IMR-90 (cell line): ENCODE results near the gene PALM2AKAP2. TPM values are rescaled to one million over a fixed set of nuclear protein-coding genes. Genes with fewer than 3 reads are reported as not detected.

ENCODE experiments used
- ATAC-seq: fragments of 200-7000 bp; cut with Tn5 transposase; 2 replicates; pipeline ENCODE4 v1.9.1; 2020; ENCODE audit warnings: low read depth, mild to moderate bottlenecking, moderate library complexity
- Bru-seq: library from RNA; stranded (reverse); fragments of 400-500 nt; gene quantifications from one replicate; lab custom pipeline; 2021; lab: Mats Ljungman, UMichigan
- BruChase-seq, 2 experiments: library from RNA; stranded (reverse); fragments of 400-500 nt; gene quantifications; one replicate each; lab custom pipeline; 2021; lab: Mats Ljungman, UMichigan
- BruUV-seq: library from RNA; stranded (reverse); fragments of 400-500 nt; replicated peaks from 2 replicates; lab custom pipeline; 2021; lab: Mats Ljungman, UMichigan
- CTCF ChIA-PET: fragments of 300-600 bp; formaldehyde crosslinking; extraction: SDS; loops from one replicate; lab custom pipeline; 2021; ENCODE audit warnings: antibody characterized with exemption; lab: Yijun Ruan, JAX
- POLR2A ChIA-PET: fragments of 300-600 bp; sonication (Branson Sonifier 250); formaldehyde crosslinking; loops from one replicate; lab custom pipeline; 2022; ENCODE audit warnings: antibody characterized with exemption; ENCODE audit not compliant: unreplicated experiment; lab: Charles Lee
- DNase-seq: peaks from one replicate; pipeline ENCODE4 v3.0.0; 2013
- H2AFZ ChIP-seq: replicated peaks from 2 replicates; pipeline ENCODE3; 2013; ENCODE audit warnings: low read length, mild to moderate bottlenecking; ENCODE audit not compliant: poor library complexity
- H2AK5ac ChIP-seq: 2 replicates; pipeline ENCODE4 v1.6.1; 2013; ENCODE audit warnings: low read depth, low read length, inconsistent platforms
- H2AK9ac ChIP-seq: replicated peaks from 2 replicates; pipeline ENCODE3; 2013; ENCODE audit warnings: mild to moderate bottlenecking, low read depth, low read length, moderate library complexity; ENCODE audit not compliant: poor library complexity
- H2BK120ac ChIP-seq: 2 replicates; pipeline ENCODE4 v1.6.1; 2013; ENCODE audit warnings: low read depth, low read length, inconsistent platforms
- H2BK15ac ChIP-seq: 3 replicates; pipeline ENCODE4 v1.6.1; 2013; ENCODE audit warnings: low read depth, low read length, inconsistent platforms
- H2BK20ac ChIP-seq: 2 replicates; pipeline ENCODE4 v1.6.1; 2013; ENCODE audit warnings: low read depth, mild to moderate bottlenecking, inconsistent platforms, low read length, moderate library complexity
- H2BK5ac ChIP-seq: 2 replicates; pipeline ENCODE4 v1.6.1; 2013; ENCODE audit warnings: mild to moderate bottlenecking, low read depth, low read length, inconsistent platforms; ENCODE audit not compliant: poor library complexity, severe bottlenecking
- H3K14ac ChIP-seq: replicated peaks from 2 replicates; pipeline ENCODE4 v1.6.1; 2013; ENCODE audit warnings: low read depth, low read length, inconsistent platforms
- H3K18ac ChIP-seq: 2 replicates; pipeline ENCODE4 v1.6.1; 2013; ENCODE audit warnings: low read depth, low read length, control low read depth
- H3K23ac ChIP-seq: 2 replicates; pipeline ENCODE4 v1.6.1; 2013; ENCODE audit warnings: low read depth, low read length, inconsistent platforms
- H3K27ac ChIP-seq: 2 replicates; pipeline ENCODE4 v1.5.1; 2013; ENCODE audit warnings: mild to moderate bottlenecking, control low read depth, low read length; ENCODE audit not compliant: insufficient read depth
- H3K27me3 ChIP-seq: 2 replicates; pipeline ENCODE4 v1.6.1; 2013; ENCODE audit warnings: low read length; ENCODE audit not compliant: control insufficient read depth, insufficient read depth
- H3K36me3 ChIP-seq: 2 replicates; pipeline ENCODE4 v1.6.1; 2013; ENCODE audit warnings: low read length, mixed read lengths; ENCODE audit not compliant: control insufficient read depth, insufficient read depth
- H3K4ac ChIP-seq: 2 replicates; pipeline ENCODE4 v1.6.1; 2013; ENCODE audit warnings: low read depth, low read length, inconsistent platforms
- H3K4me1 ChIP-seq: 2 replicates; pipeline ENCODE4 v1.6.1; 2013; ENCODE audit warnings: low read length, mixed read lengths; ENCODE audit not compliant: control insufficient read depth, insufficient read depth
- H3K4me2 ChIP-seq: 2 replicates; pipeline ENCODE4 v1.6.1; 2013; ENCODE audit warnings: low read depth, mild to moderate bottlenecking, control low read depth, low read length, moderate library complexity
- H3K4me3 ChIP-seq: 2 replicates; pipeline ENCODE4 v1.5.1; 2013; ENCODE audit warnings: low read depth, mild to moderate bottlenecking, control low read depth, low read length, moderate library complexity; ENCODE audit not compliant: insufficient read depth
- H3K56ac ChIP-seq: 2 replicates; pipeline ENCODE4 v1.6.1; 2013; ENCODE audit warnings: low read length, inconsistent platforms; ENCODE audit not compliant: insufficient read depth; ENCODE audit errors: extremely low read depth
- H3K79me1 ChIP-seq, 2 experiments: 2 replicates each; pipeline ENCODE4 v1.6.1; 2013; ENCODE audit warnings: low read length in 2 of 2, inconsistent platforms in 1 of 2, low read depth in 1 of 2
- H3K9ac ChIP-seq: 2 replicates; pipeline ENCODE4 v1.6.1; 2013; ENCODE audit warnings: low read depth, low read length, control low read depth
- H3K9me1 ChIP-seq: 2 replicates; pipeline ENCODE4 v1.6.1; 2013; ENCODE audit warnings: low read length, inconsistent platforms; ENCODE audit not compliant: insufficient read depth
- H3K9me3 ChIP-seq: 2 replicates; pipeline ENCODE4 v1.6.1; 2013; ENCODE audit warnings: low read length; ENCODE audit not compliant: control insufficient read depth, insufficient read depth
- H4K20me1 ChIP-seq: 2 replicates; pipeline ENCODE4 v1.6.1; 2013; ENCODE audit warnings: low read length, inconsistent platforms; ENCODE audit not compliant: insufficient read depth
- H4K5ac ChIP-seq: 2 replicates; pipeline ENCODE4 v1.6.1; 2013; ENCODE audit warnings: mild to moderate bottlenecking, low read depth, low read length, control low read depth
- H4K8ac ChIP-seq, 2 experiments: 2 replicates each; pipeline ENCODE4 v1.6.1; 2013; ENCODE audit warnings: low read depth in 2 of 2, low read length in 2 of 2, control low read depth in 1 of 2, inconsistent platforms in 1 of 2
- H4K91ac ChIP-seq: 2 replicates; pipeline ENCODE4 v1.6.1; 2013; ENCODE audit warnings: low read depth, low read length, inconsistent platforms; ENCODE audit not compliant: insufficient read depth
- BHLHE40 ChIP-seq: fragments of 150-350 bp; IDR thresholded peaks from 2 replicates; pipeline ENCODE4 v1.6.1; 2016; ENCODE audit warnings: mild to moderate bottlenecking, low read depth, low read length
- CEBPB ChIP-seq: IDR thresholded peaks from 2 replicates; pipeline ENCODE4 v1.6.1; 2012; ENCODE audit warnings: low read depth, low read length, improper control_type of control experiment
- CTCF ChIP-seq: conservative IDR thresholded peaks from 2 replicates; pipeline ENCODE4 v1.5.1; 2012; ENCODE audit warnings: mild to moderate bottlenecking, low read depth, low read length, improper control_type of control experiment
- ELK1 ChIP-seq: fragments of 150-350 bp; IDR thresholded peaks from 2 replicates; pipeline ENCODE4 v1.6.1; 2016; ENCODE audit warnings: low read depth, mild to moderate bottlenecking, low read length, moderate library complexity, borderline replicate concordance
- MAZ ChIP-seq: IDR thresholded peaks from 2 replicates; pipeline ENCODE4 v1.6.1; 2012; ENCODE audit warnings: low read depth, mild to moderate bottlenecking, low read length, improper control_type of control experiment, moderate library complexity, borderline replicate concordance
- MXI1 ChIP-seq: IDR thresholded peaks from 2 replicates; pipeline ENCODE4 v1.6.1; 2012; ENCODE audit warnings: low read depth, mild to moderate bottlenecking, low read length, moderate library complexity, borderline replicate concordance
- POLR2A ChIP-seq: IDR thresholded peaks from 2 replicates; pipeline ENCODE4 v1.6.1; 2012; ENCODE audit warnings: mild to moderate bottlenecking, low read depth, low read length
- RAD21 ChIP-seq: IDR thresholded peaks from 2 replicates; pipeline ENCODE4 v1.6.1; 2012; ENCODE audit warnings: low read length, improper control_type of control experiment
- RCOR1 ChIP-seq: IDR thresholded peaks from 2 replicates; pipeline ENCODE4 v1.6.1; 2012; ENCODE audit warnings: mild to moderate bottlenecking, low read length, improper control_type of control experiment; ENCODE audit not compliant: insufficient replicate concordance
- SMC3 ChIP-seq: fragments of 150-350 bp; IDR thresholded peaks from 2 replicates; pipeline ENCODE4 v1.6.1; 2016; ENCODE audit warnings: low read depth, mild to moderate bottlenecking, antibody characterized with exemption, low read length, moderate library complexity
- USF2 ChIP-seq: fragments of 150-350 bp; IDR thresholded peaks from 2 replicates; pipeline ENCODE4 v1.6.1; 2017; ENCODE audit warnings: mild to moderate bottlenecking, antibody characterized with exemption, low read length, low read depth
- WGBS, 2 experiments: methylation state at CpG; one replicate each; pipeline versions ENCODE4 v1.1.5 to v1.1.7; 2013; ENCODE audit warnings: missing lambda C conversion rate in 2 of 2; ENCODE audit not compliant: insufficient read length in 1 of 2; ENCODE audit errors: extremely low coverage in 2 of 2; 5-methylcytosine and 5-hydroxymethylcytosine counted together
- dilution Hi-C: fragments of 300-500 bp; cut with HindIII; formaldehyde crosslinking; loops from one replicate; pipeline ENCODE4 v1.14.3; 2018; ENCODE audit warnings: low sequenced_read_pairs; ENCODE audit not compliant: unreplicated experiment
- in situ Hi-C: fragments of 300-500 bp; cut with MboI; formaldehyde crosslinking; loops from 3 replicates; pipeline ENCODE4 v1.14.3; 2019; ENCODE audit warnings: low sequenced_read_pairs, inconsistent platforms, mixed read lengths
- intact Hi-C: fragments of 100-400 bp; cut with micrococcal nuclease; formaldehyde crosslinking; loops from 2 replicates; pipeline ENCODE4 v1.10.0; 2022
- long read RNA-seq: library from polyadenylated mRNA; unstranded; transcript quantifications from one replicate; pipeline ENCODE4 v2.0.0, GENCODE V29; 2021; ENCODE audit not compliant: unreplicated experiment
- polyA plus RNA-seq, 3 experiments: library from polyadenylated mRNA; depleted of rRNA; stranded (reverse); fragments of >200 nt; gene quantifications; 2 replicates each; pipeline ENCODE4 v1.2.3, GENCODE V29; 2012; ENCODE audit warnings: low replicate concordance in 1 of 3
- total RNA-seq: library from RNA; depleted of rRNA; stranded (reverse); fragments of >200 nt; gene quantifications from 2 replicates; pipeline ENCODE4 v1.2.3, GENCODE V29; 2012; rRNA removed

The PALM2AKAP2 gene
- total RNA-seq = 14.2 and 20.6 TPM in 2 replicates
- 3.2 and 3.3 TPM in 2 replicates for polyA plus RNA-seq (2012; rRNA removed)
- 0.88 and 1.4 TPM in 2 replicates for polyA plus RNA-seq (2012; cell fraction: cytosol; rRNA removed)
- 0.29 and 2.1 TPM in 2 replicates for polyA plus RNA-seq (2012; cell fraction: nucleus; rRNA removed; ENCODE audit: low replicate concordance)
- percentile 51 among the genes with signal in this experiment for Bru-seq, nascent RNA
- percentile 46 among the genes with signal in this experiment for BruChase-seq, experiment 1, labeled RNA remaining after a 6-hour chase
- percentile 50 among the genes with signal in this experiment for BruChase-seq, experiment 2, labeled RNA remaining after a 2-hour chase
- long read RNA-seq, partial matches to known transcripts = 1 of 3 reads
- long read RNA-seq, other reads (novel, unspliced or antisense) = 2 of 3 reads

GRCh38 chr9:109779711-109780452, at the start of gene PALM2AKAP2:
TSS of gene PALM2AKAP2 (plus strand) at chr9:109780198. CDS start at chr9:109780489, 291 bp downstream.
- CTCF ChIA-PET = interaction anchor here (0.6 kb wide), 2 partner anchors 126 to 206 kb away, joined by 3 read pairs; no protein-coding TSS in a partner anchor
- Histone ChIP-seq H3K9ac (peak within 1 kb of the TSS; percentile 75), H3K4ac (peak within 1 kb of the TSS; percentile 84), H3K9me3 (no peaks in the 10 kb centered on the region), H3K18ac (peak within 1 kb of the TSS; percentile 85), H4K5ac (peak within 1 kb of the TSS; percentile 45), H3K4me3 (peak within 1 kb of the TSS; percentile 90), H2BK5ac (peak within 1 kb of the TSS; percentile 83), H2BK20ac (peak within 1 kb of the TSS; percentile 84), H3K4me1 (peaks cover 4% of the 10 kb centered on the region), H2BK15ac (peak within 1 kb of the TSS; percentile 67; the same call in 2 of the 3 replicates), H3K79me1 (peaks cover 4 to 45% of the 10 kb centered on the region in 2 experiments; a peak in 3 of 4 replicates), H3K9me1 (peaks cover 8% of the 10 kb centered on the region; the same call in 1 of the 2 replicates), H4K20me1 (no peaks in the 10 kb centered on the region; the same call in 1 of the 2 replicates), H2BK120ac (peak within 1 kb of the TSS; percentile 93), H3K27me3 (no peaks in the 10 kb centered on the region), H3K36me3 (no peaks in the 10 kb centered on the region), H3K56ac (peak within 1 kb of the TSS; percentile 86), H3K14ac (peak within 1 kb of the TSS; percentile 97), H2AK9ac (peak within 1 kb of the TSS; percentile 90), H2AK5ac (peak within 1 kb of the TSS; percentile 63), H3K23ac (peak within 1 kb of the TSS; percentile 96), H3K4me2 (peak within 1 kb of the TSS; percentile 90), H2AFZ (peak within 1 kb of the TSS; percentile 93), H3K27ac (peak within 1 kb of the TSS; percentile 58), H4K8ac (peak within 1 kb of the TSS; percentile 59 to 84), H4K91ac (peak within 1 kb of the TSS; percentile 90)
- in situ Hi-C loops = no loop called here
- WGBS, 2 experiments = 1% methylated on average over 54 of the region's 85 CpGs; no CpG with 5 or more reads in 1 of the 2 experiments
- ATAC-seq (peak; percentile 95), DNase-seq (peak; percentile 68)
- dilution Hi-C loops = no loop called here
- intact Hi-C loops = loop anchor here (2.0 kb wide), 1 partner anchor 37 kb away; no protein-coding TSS in a partner anchor
- BruUV-seq = no TSS peak
- POLR2A ChIA-PET = no interaction called here
- TF ChIP-seq MXI1 (peak; percentile 77; the same call in 1 of the 2 replicates), SMC3 (peak; percentile 24), RAD21 (peak; percentile 36; the same call in 1 of the 2 replicates), CTCF (peak; percentile 34), MAZ (peak; percentile 79; the same call in 1 of the 2 replicates), ELK1 (no peak), CEBPB (no peak), POLR2A (no peak), BHLHE40 (peak; percentile 88), USF2 (no peak; the same call in 1 of the 2 replicates), RCOR1 (no peak)
